Measurements from ENCODE around the gene SCFD2. TPM values are rescaled to one million over a fixed set of nuclear protein-coding genes. Genes with fewer than 3 reads are reported as not detected.

The SCFD2 gene
- total and polyA plus RNA-seq, 2 of the 8 experiments (the other 6 are each of a cell fraction or from before 2014, with no cell fraction given), result 6.2 to 10.2 TPM

- TF ChIP-seq CHD7 (IDR thresholded peaks at IDR 0.05; ENCODE audit: insufficient replicate concordance, low read length) (no peak), TAF7 (optimal IDR thresholded peaks at IDR 0.05; ENCODE audit: borderline replicate concordance, low read depth, low read length) (no peak), FOSL1 (IDR thresholded peaks at IDR 0.05; ENCODE audit: insufficient read depth, low read depth, low read length) (no peak), CHD1 (IDR thresholded peaks at IDR 0.05; ENCODE audit: low read depth, low read length) (no peak), CBX8 (IDR thresholded peaks at IDR 0.05; ENCODE audit: borderline replicate concordance, low read depth, low read length) (no peak), EGR1 (IDR thresholded peaks at IDR 0.05; ENCODE audit: borderline replicate concordance, low read depth, low read length) (no peak), CEBPB (IDR thresholded peaks at IDR 0.05; ENCODE audit: low read depth, low read length) (no peak), TEAD4 (IDR thresholded peaks at IDR 0.05; ENCODE audit: low read depth, low read length) (no peak), KDM5A (IDR thresholded peaks at IDR 0.05; ENCODE audit: low read length) (no peak), GABPA (IDR thresholded peaks at IDR 0.05; ENCODE audit: borderline replicate concordance, insufficient read depth, low read length) (no peak), PHF8 (conservative IDR thresholded peaks at IDR 0.05; ENCODE audit: low read depth, low read length) (no peak), ASH2L (IDR thresholded peaks at IDR 0.05; ENCODE audit: low read length) (no peak)
Measured at GRCh38 chr4:52964561-52965101, 401.2 kb downstream of the SCFD2 start (continued).

Data from H1 (cell line).